ENCODE measurements around the gene SLCO1A2.

Gene SLCO1A2

GRCh38 chr12:21354641-21355040 lies 19.9 kb upstream of the SLCO1A2 start:
- no peak for DNase-seq (ENCODE audit: low read depth in 2 of 2)
- TF ChIP-seq CTCF (IDR thresholded peaks at IDR 0.05; ENCODE audit: low read depth, low read length): no peak
- H3K4me3 ChIP-seq (replicated peaks in 1 of 2; ENCODE audit: low read depth in 2 of 2, low read length in 2 of 2): no peak overlapping the region

GRCh38 chr12:21353948-21354347 lies 19.2 kb upstream of the SLCO1A2 start:
- no peak overlapping the region for H3K4me3 ChIP-seq (replicated peaks in 1 of 2; ENCODE audit: low read depth in 2 of 2, low read length in 2 of 2)
- no peak for TF ChIP-seq CTCF (IDR thresholded peaks at IDR 0.05; ENCODE audit: low read depth, low read length)
- no peak for DNase-seq (ENCODE audit: low read depth in 2 of 2)

- DNase-seq (ENCODE audit: low read depth in 2 of 2): no peak
- no peak overlapping the region for H3K4me3 ChIP-seq (replicated peaks in 1 of 2; ENCODE audit: low read depth in 2 of 2, low read length in 2 of 2)
- no peak for TF ChIP-seq CTCF (IDR thresholded peaks at IDR 0.05; ENCODE audit: low read depth, low read length)
Measured at GRCh38 chr12:21353487-21353886, 18.8 kb upstream of the SLCO1A2 start.

- no peak overlapping the region for H3K4me3 ChIP-seq (replicated peaks in 1 of 2; ENCODE audit: low read depth in 2 of 2, low read length in 2 of 2)
- DNase-seq (ENCODE audit: low read depth in 2 of 2): no peak
- TF ChIP-seq CTCF (IDR thresholded peaks at IDR 0.05; ENCODE audit: low read depth, low read length): no peak
Measured at GRCh38 chr12:21350975-21351374, 16.3 kb upstream of the SLCO1A2 start.

GRCh38 chr12:21346542-21347205 lies 12.0 kb upstream of the SLCO1A2 start:
- TF ChIP-seq CTCF (IDR thresholded peaks at IDR 0.05; ENCODE audit: low read depth, low read length): no peak
- H3K4me3 ChIP-seq (replicated peaks in 1 of 2; ENCODE audit: low read depth in 2 of 2, low read length in 2 of 2): no peak overlapping the region
- no peak for DNase-seq (ENCODE audit: low read depth in 2 of 2)

GRCh38 chr12:21343636-21344035 lies 8.9 kb upstream of the SLCO1A2 start:
- no peak overlapping the region for H3K4me3 ChIP-seq (replicated peaks in 1 of 2; ENCODE audit: low read depth in 2 of 2, low read length in 2 of 2)
- TF ChIP-seq CTCF (IDR thresholded peaks at IDR 0.05; ENCODE audit: low read depth, low read length): no peak

GRCh38 chr12:21341769-21342168 lies 7.1 kb upstream of the SLCO1A2 start:
- no peak overlapping the region for H3K4me3 ChIP-seq (replicated peaks in 1 of 2; ENCODE audit: low read depth in 2 of 2, low read length in 2 of 2)
- DNase-seq (ENCODE audit: low read depth in 2 of 2): no peak
- TF ChIP-seq CTCF (IDR thresholded peaks at IDR 0.05; ENCODE audit: low read depth, low read length): no peak

More at GRCh38 chr12:21343636-21344035, 8.9 kb upstream of the SLCO1A2 start:
- DNase-seq (ENCODE audit: low read depth in 2 of 2): no peak
